Astrocyte (in vitro differentiated cells and primary cell): ENCODE measurements around the gene EPB41.

ENCODE experiments used
- CTCF ChIP-seq: IDR thresholded peaks from 2 replicates; pipeline ENCODE4 v1.5.1; 2011; ENCODE audit warnings: low read depth, mild to moderate bottlenecking, inconsistent platforms, low read length, moderate library complexity; ENCODE audit not compliant: insufficient read depth
- EZH2 ChIP-seq: IDR thresholded peaks from 2 replicates; pipeline ENCODE4 v1.6.1; 2012; ENCODE audit warnings: mild to moderate bottlenecking, low read length, inconsistent platforms; ENCODE audit not compliant: insufficient read depth

GRCh38 chr1:29125237-29125641 lies 210.9 kb downstream of the EPB41 start:
- TF ChIP-seq CTCF (no peak), EZH2 (no peak)
